Right atrium auricular region (tissue), 2 donors: ENCODE measurements around the gene AGPS. TPM values are rescaled to one million over a fixed set of nuclear protein-coding genes. Genes with fewer than 3 reads are reported as not detected.
"Not testable (repeated sequence)": the region's sequence is repeated elsewhere in the genome, so short reads cannot be mapped to it uniquely, and the experiment has no call there.

Experiments
- DNase-seq: peaks from one replicate; pipeline ENCODE4 v3.0.0-alpha.2; 2019; ENCODE audit warnings: low spot score
- H3K27ac ChIP-seq, 2 donors: fragments of 200-600 bp; sonication (generic); 1 replicate in 1 of 2; 2 replicates in 1 of 2; pipeline ENCODE4 v1.5.1; 2016 to 2019
- H3K27me3 ChIP-seq, 2 donors: fragments of 200-600 bp; sonication (generic); one replicate each; pipeline versions ENCODE4 v1.5.1 to v1.6.0; 2017 to 2019
- H3K36me3 ChIP-seq: fragments of 200-600 bp; sonication (generic); one replicate; pipeline ENCODE4 v1.5.1; 2016
- H3K4me1 ChIP-seq, 2 donors: fragments of 200-600 bp; sonication (generic); one replicate each; pipeline versions ENCODE4 v1.5.1 to v1.6.0; 2017 to 2019
- H3K4me3 ChIP-seq, 2 donors: fragments of 200-600 bp; sonication (generic); 1 replicate in 1 of 2; 2 replicates in 1 of 2; pipeline ENCODE4 v1.5.1; 2017 to 2019; ENCODE audit warnings: mild to moderate bottlenecking in 1 of 2, moderate library complexity in 1 of 2
- H3K9me3 ChIP-seq, 2 donors: fragments of 200-600 bp; sonication (generic); one replicate each; pipeline ENCODE4 v1.5.1; 2019
- total RNA-seq, 2 donors: library from RNA; depleted of rRNA; stranded (reverse); fragments of >200 nt; gene quantifications; one replicate each; pipeline ENCODE4 v1.1.0, GENCODE V29; 2016
- TF ChIP-seq, protein P1 (sequence below), 2 donors: fragments of 200-600 bp; sonication (generic); IDR thresholded peaks; one replicate each; pipeline ENCODE4 v1.5.1; 2019; ENCODE audit warnings: antibody characterized with exemption in 2 of 2

The AGPS gene
- total RNA-seq, 2 donors from 2014 or later = 12.3 to 17.8 TPM

DNA sequence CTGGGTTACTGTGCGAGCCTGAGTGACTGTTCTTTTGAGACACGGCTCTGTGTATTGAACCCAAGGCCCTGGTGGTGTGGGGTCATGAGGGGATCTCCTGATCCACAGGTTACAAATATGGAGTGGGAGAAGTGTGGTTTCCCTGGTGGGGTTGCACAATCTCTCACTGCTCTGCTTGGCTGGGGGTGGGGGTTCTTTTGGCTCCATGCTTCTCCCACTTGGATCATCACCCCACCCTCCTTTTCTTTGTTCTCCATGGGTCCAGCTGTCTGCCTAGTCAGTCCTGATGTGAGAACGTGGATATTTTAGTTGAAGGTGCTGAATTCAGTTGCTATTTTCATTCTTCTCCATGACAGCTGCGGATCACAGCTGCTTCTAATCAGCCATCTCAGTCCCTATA, 37.8 kb downstream of the AGPS start:
- DNase-seq = no peak
- Histone ChIP-seq H3K36me3 (no peaks in the 10 kb centered on the region), H3K9me3 (peaks cover 0 to 57% of the 10 kb centered on the region in 2 donors), H3K27me3 (no peaks in the 10 kb centered on the region), H3K4me1 (no peaks in the 10 kb centered on the region), H3K27ac (no peak overlapping the region), H3K4me3 (no peak overlapping the region)
- TF ChIP-seq, protein P1, sequence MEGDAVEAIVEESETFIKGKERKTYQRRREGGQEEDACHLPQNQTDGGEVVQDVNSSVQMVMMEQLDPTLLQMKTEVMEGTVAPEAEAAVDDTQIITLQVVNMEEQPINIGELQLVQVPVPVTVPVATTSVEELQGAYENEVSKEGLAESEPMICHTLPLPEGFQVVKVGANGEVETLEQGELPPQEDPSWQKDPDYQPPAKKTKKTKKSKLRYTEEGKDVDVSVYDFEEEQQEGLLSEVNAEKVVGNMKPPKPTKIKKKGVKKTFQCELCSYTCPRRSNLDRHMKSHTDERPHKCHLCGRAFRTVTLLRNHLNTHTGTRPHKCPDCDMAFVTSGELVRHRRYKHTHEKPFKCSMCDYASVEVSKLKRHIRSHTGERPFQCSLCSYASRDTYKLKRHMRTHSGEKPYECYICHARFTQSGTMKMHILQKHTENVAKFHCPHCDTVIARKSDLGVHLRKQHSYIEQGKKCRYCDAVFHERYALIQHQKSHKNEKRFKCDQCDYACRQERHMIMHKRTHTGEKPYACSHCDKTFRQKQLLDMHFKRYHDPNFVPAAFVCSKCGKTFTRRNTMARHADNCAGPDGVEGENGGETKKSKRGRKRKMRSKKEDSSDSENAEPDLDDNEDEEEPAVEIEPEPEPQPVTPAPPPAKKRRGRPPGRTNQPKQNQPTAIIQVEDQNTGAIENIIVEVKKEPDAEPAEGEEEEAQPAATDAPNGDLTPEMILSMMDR (IDR thresholded peaks at IDR 0.05) = no peak

DNA sequence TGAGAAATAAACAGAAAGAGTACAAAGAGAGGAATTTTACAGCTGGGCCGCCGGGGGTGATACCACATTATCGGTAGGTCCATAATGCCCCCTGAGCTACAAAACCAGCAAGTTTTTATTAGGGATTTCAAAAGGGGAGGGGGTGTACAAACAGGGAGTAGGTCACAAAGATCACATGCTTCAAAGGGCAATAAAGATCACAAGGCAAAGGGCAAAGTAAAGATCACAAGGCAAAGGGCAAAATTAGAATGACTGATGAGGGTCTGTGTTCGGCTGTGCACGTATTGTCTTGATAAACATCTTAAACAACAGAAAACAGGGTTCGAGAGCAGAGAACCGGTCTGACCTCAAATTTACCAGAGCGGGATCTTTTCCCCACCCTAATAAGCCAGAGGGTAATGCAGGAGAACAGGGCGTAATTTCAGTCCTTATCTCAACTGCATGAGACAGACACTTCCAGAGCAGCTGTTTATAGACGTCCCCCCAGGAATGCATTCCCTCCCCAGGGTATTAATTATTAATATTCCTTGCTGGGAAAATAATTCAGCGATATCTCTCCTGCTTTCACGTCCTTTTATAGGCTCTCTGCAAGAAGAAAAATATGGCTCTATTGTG, 38.6 kb downstream of the AGPS start:
- H3K27me3 ChIP-seq, H3K4me1 ChIP-seq, H3K4me3 ChIP-seq, H3K36me3 ChIP-seq, H3K27ac ChIP-seq, DNase-seq: not testable (repeated sequence)
- H3K9me3 ChIP-seq = peaks cover 0 to 57% of the 10 kb centered on the region in 2 donors

DNA sequence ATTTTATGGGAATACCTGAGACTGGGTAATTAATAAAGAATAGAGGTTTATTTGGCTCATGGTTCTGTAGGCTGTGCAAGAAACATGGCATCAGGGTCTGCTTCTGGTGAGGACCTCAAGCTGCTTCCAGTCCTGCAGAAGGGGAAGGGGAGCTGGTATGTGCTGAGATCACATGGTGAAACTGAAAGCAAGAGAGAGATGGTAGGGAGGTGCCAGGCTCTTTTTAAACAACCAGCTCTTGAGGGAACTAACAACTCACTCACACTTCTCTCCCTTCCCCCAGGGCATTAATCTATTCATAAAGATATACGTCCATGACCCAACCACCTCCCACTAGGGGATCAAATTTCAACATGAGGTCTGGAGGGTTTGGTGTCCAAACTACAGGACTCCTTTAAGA, 40.1 kb downstream of the AGPS start:
- H3K9me3 ChIP-seq = peaks cover 0 to 46% of the 10 kb centered on the region in 2 donors

DNA sequence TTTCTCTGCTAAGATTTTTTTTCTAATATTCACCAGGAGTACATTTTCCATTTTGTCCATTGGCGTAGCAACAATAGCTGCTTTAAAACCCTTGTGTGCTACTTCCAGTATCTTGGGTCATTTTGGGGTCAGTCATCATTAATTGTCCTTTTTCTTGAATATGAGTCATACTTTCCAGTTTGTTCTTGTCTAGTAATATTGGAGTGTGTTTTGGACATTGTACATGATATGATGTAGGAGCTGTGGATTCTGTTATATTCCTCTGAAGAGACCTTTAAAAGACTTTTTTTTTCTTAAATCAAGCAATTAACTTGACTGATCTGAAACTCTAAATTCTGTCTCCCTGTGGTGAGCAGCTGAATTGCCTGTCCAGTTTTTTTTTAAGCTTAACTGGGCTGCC, 40.8 kb downstream of the AGPS start:
- no peaks in the 10 kb centered on the region for H3K27me3 ChIP-seq
- H3K27ac ChIP-seq = no peak overlapping the region
- no peak overlapping the region for H3K4me3 ChIP-seq
- TF ChIP-seq, protein P1 (IDR thresholded peaks at IDR 0.05) = no peak
- peaks cover 0 to 39% of the 10 kb centered on the region in 2 donors for H3K9me3 ChIP-seq
- DNase-seq = no peak
- no peaks in the 10 kb centered on the region for H3K36me3 ChIP-seq
- H3K4me1 ChIP-seq = no peaks in the 10 kb centered on the region

More for the DNA sequence above, 40.1 kb downstream of the AGPS start:
- no peak overlapping the region for H3K4me3 ChIP-seq
- no peaks in the 10 kb centered on the region for H3K27me3 ChIP-seq
- H3K4me1 ChIP-seq = no peaks in the 10 kb centered on the region
- no peak for DNase-seq
- no peak overlapping the region for H3K27ac ChIP-seq
- no peaks in the 10 kb centered on the region for H3K36me3 ChIP-seq
- TF ChIP-seq, protein P1 (IDR thresholded peaks at IDR 0.05) = no peak

DNA sequence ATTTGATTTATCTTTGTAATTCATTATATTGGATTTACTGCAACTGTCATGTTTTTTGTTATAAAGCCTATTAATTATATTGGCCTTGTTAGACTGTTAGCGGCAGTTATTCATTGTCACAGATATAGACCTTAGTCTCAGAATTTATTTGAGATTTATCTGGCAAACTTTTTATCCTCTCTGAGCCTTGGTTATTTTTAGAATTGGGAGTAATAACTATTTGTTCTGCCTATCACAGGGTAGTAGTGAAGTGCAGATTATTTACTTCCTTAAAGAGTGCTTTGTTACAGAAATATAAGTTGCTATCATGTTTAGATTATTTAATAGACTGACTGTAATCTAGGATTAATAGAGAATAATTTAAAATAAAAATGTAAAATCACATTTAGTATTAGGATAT, 41.9 kb downstream of the AGPS start:
- Histone ChIP-seq H3K36me3 (no peaks in the 10 kb centered on the region), H3K27ac (no peak overlapping the region), H3K27me3 (no peaks in the 10 kb centered on the region), H3K4me3 (no peak overlapping the region), H3K4me1 (no peaks in the 10 kb centered on the region), H3K9me3 (peaks cover 0 to 32% of the 10 kb centered on the region in 2 donors)
- DNase-seq = no peak
- TF ChIP-seq, protein P1 (IDR thresholded peaks at IDR 0.05) = no peak

DNA sequence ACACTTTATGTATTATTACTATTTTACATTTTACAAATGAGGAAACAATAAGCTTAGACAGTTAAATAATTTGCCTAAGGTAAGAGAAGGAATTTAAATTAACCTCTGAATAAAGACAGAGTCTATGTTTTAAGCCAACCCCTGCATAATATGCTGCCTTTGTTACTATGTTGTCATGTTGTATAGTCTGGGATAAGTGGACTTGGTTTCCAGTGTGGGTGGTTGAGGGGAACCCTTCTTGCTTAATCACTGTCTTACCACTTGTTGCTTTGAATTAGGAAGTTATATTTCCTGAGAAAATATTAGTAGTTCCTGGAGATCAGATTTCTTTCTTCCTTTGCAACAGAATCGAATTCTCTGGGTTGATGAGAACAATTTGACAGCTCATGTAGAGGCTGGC, 52.6 kb downstream of the AGPS start:
- H3K9me3 ChIP-seq = peaks cover 0 to 4% of the 10 kb centered on the region in 2 donors
- H3K27me3 ChIP-seq = no peaks in the 10 kb centered on the region
- no peak overlapping the region for H3K27ac ChIP-seq
- H3K4me3 ChIP-seq = no peak overlapping the region
- no peak for DNase-seq
- H3K4me1 ChIP-seq = no peaks in the 10 kb centered on the region
- H3K36me3 ChIP-seq = peaks cover 24% of the 10 kb centered on the region
- TF ChIP-seq, protein P1 (IDR thresholded peaks at IDR 0.05) = no peak
